HepG2 (cell line): ENCODE data around the gene RASA3. TPM values are rescaled to one million over a fixed set of nuclear protein-coding genes. Genes with fewer than 3 reads are reported as not detected.

Source experiments
- ZBTB8A ChIP-seq: sonication (generic); formaldehyde crosslinking; IDR thresholded peaks from 2 replicates; pipeline ENCODE4 v1.4.0; 2020; ENCODE audit warnings: mild to moderate bottlenecking, low read depth, missing genetic modification reagents, borderline replicate concordance
- polyA plus RNA-seq, 8 experiments: library from polyadenylated mRNA; depleted of rRNA in 3 of 8; stranded (reverse) in 7 of 8; unstranded in 1 of 8; fragments of >200 nt; fragmentation: Illumina TruSeq in 4 of 8; extraction: Trizol in 4 of 8; gene quantifications; 2 replicates each; pipeline versions ENCODE4 v1.2.1 to v1.2.3, GENCODE V29; 2011 to 2016; ENCODE audit warnings: low read depth in 4 of 8, missing spikeins in 1 of 8, mixed read lengths in 1 of 8; ENCODE audit not compliant: insufficient read depth in 1 of 8
- total RNA-seq, 5 experiments: library from RNA; depleted of rRNA; stranded (reverse); fragments of >200 nt; fragmentation: Illumina TruSeq; extraction: Trizol; gene quantifications; 2 replicates each; pipeline ENCODE4 v1.2.3, GENCODE V29; 2016; ENCODE audit warnings: low read depth in 1 of 5
- TF ChIP-seq, protein P1 (sequence below): IDR thresholded peaks from 2 replicates; pipeline ENCODE4 v1.4.0; 2020; ENCODE audit warnings: mild to moderate bottlenecking, missing genetic modification reagents
- TF ChIP-seq, protein P2 (sequence below): sonication (generic); formaldehyde crosslinking; IDR thresholded peaks from 2 replicates; pipeline ENCODE4 v1.9.0; 2021; ENCODE audit warnings: missing genetic modification reagents, mild to moderate bottlenecking, borderline replicate concordance
- TF ChIP-seq, protein P3 (sequence below): sonication (generic); formaldehyde crosslinking; conservative IDR thresholded peaks from 2 replicates; pipeline ENCODE4 v1.5.0; 2020; ENCODE audit warnings: missing genetic modification reagents

Gene RASA3
- total and polyA plus RNA-seq, 2 of the 13 experiments (the other 11 are each of a cell fraction or from before 2014, with no cell fraction given): 0.05 TPM; not detected in 1

DNA sequence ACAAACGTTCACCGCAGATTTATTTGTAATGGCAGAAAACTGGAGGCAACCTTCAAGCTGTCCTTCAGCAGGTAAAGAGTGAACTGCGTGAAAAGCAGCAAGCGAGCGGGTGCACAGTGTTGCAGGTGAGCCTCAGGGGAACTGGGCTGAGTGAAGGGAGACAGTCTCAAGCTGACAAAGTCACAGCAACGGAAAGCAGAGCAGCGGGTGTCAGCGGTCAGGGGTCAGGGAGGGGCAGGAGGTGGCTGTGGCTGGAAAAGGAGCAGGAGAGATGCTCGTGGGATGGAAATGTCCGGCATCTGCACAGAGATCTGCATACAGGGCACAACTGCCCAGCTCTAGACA, 8.5 kb upstream of the RASA3 start (continued):
- TF ChIP-seq, protein P1, sequence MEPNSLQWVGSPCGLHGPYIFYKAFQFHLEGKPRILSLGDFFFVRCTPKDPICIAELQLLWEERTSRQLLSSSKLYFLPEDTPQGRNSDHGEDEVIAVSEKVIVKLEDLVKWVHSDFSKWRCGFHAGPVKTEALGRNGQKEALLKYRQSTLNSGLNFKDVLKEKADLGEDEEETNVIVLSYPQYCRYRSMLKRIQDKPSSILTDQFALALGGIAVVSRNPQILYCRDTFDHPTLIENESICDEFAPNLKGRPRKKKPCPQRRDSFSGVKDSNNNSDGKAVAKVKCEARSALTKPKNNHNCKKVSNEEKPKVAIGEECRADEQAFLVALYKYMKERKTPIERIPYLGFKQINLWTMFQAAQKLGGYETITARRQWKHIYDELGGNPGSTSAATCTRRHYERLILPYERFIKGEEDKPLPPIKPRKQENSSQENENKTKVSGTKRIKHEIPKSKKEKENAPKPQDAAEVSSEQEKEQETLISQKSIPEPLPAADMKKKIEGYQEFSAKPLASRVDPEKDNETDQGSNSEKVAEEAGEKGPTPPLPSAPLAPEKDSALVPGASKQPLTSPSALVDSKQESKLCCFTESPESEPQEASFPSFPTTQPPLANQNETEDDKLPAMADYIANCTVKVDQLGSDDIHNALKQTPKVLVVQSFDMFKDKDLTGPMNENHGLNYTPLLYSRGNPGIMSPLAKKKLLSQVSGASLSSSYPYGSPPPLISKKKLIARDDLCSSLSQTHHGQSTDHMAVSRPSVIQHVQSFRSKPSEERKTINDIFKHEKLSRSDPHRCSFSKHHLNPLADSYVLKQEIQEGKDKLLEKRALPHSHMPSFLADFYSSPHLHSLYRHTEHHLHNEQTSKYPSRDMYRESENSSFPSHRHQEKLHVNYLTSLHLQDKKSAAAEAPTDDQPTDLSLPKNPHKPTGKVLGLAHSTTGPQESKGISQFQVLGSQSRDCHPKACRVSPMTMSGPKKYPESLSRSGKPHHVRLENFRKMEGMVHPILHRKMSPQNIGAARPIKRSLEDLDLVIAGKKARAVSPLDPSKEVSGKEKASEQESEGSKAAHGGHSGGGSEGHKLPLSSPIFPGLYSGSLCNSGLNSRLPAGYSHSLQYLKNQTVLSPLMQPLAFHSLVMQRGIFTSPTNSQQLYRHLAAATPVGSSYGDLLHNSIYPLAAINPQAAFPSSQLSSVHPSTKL: no peak
- TF ChIP-seq ZBTB8A (CRISPR knock-in tag): no peak
- TF ChIP-seq, protein P2, sequence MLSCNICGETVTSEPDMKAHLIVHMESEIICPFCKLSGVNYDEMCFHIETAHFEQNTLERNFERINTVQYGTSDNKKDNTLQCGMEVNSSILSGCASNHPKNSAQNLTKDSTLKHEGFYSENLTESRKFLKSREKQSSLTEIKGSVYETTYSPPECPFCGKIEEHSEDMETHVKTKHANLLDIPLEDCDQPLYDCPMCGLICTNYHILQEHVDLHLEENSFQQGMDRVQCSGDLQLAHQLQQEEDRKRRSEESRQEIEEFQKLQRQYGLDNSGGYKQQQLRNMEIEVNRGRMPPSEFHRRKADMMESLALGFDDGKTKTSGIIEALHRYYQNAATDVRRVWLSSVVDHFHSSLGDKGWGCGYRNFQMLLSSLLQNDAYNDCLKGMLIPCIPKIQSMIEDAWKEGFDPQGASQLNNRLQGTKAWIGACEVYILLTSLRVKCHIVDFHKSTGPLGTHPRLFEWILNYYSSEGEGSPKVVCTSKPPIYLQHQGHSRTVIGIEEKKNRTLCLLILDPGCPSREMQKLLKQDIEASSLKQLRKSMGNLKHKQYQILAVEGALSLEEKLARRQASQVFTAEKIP (CRISPR knock-in tag): no peak
- TF ChIP-seq, protein P3, sequence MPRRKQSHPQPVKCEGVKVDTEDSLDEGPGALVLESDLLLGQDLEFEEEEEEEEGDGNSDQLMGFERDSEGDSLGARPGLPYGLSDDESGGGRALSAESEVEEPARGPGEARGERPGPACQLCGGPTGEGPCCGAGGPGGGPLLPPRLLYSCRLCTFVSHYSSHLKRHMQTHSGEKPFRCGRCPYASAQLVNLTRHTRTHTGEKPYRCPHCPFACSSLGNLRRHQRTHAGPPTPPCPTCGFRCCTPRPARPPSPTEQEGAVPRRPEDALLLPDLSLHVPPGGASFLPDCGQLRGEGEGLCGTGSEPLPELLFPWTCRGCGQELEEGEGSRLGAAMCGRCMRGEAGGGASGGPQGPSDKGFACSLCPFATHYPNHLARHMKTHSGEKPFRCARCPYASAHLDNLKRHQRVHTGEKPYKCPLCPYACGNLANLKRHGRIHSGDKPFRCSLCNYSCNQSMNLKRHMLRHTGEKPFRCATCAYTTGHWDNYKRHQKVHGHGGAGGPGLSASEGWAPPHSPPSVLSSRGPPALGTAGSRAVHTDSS (CRISPR knock-in tag): no peak
